HG02588 (cell line): Measurements from ENCODE around the gene SCML1.

Source experiments
- ATAC-seq: cut with Tn5 transposase; IDR thresholded peaks from one replicate; pipeline ENCODE4 v1.9.1; 2021; ENCODE audit warnings: mild to moderate bottlenecking, moderate library complexity; ENCODE audit not compliant: unreplicated experiment

Gene SCML1

DNA sequence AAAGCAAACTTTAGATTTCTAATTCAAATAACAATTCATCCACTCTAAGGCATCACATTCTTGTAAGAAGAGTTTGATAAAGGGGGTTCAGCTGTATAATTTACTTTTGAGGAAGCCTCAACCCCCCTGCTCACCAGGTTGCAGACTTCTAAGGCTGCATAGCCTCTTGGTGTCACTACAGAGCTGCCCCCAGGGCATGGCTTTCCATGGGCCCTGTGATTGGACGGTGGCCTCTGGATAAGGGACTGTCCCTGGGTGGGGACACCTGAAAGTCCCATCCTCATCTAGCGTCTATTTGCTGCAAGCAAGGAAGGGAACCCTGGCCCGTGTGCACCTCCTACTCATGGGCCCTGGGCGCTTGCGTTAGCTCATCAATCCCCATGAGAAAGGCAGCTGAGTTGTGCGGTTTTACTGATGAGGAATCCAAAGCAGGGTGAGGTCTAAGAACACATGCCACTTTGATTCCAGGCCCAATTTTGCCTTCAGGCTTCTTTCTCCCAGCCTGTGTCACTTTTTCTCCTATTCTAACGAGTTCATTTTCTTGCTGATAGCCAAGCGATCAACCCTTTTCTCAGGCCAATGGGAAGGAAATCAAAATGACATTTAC, 51.8 kb downstream of the SCML1 start:
- ATAC-seq = no peak

DNA sequence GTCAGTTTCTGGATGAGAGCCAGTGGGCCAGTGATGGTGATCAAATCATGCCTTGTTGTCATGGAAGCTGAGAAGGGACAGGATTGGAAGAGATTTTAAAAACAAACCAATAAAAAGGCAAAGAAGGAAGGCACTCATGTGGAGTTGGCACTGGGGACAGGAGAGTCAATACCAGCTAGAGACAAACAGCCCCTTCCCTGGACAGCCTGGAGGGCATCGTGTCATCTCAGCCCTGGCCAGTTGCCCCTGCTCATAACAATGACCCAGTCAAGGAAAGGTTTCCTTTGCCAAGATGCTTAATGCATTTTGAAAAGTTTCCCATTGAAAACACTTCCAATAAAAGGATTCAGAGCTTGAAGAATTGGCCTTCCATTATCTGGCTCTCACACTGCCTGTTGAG, 55.5 kb downstream of the SCML1 start:
- no peak for ATAC-seq

DNA sequence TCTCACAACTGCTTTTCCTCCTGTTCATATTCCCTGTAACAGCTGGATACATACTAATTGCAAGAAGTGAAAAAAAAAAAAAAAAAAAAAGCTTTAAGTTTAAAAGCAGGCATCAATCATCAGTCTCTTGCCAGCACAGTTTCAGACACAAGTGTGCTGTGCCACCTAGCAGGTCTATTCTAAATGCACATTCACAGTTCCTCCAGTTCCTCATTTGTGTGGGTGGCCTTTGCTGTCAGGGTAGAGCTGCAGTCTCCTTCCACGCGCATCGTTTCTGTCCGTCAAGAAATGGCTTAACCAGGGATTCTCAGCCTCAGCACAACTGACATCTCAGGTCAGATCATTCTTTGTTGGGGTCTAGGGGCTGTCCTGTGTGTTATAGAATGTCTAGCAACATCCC, 61.6 kb downstream of the SCML1 start:
- ATAC-seq = no peak

DNA sequence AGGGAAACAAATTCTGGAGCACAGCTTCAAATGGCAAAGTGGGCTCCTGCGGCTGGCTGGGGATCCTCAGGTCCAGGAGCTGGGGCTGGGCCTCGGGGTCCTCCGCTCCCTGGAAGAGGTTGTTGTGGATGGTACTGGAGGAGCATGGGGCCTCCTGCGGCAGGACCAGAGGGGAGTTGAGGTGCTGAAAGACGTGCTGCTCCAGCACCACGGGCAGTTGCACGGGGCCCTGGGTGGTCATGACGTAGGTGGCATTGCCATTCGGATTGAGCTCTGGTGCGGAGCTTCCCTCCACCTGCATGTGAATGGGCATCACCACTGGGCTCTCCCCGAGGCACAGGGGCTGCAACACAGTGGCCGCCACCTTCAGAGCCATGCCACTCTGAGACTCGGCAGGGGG, 64.1 kb downstream of the SCML1 start:
- ATAC-seq = no peak

DNA sequence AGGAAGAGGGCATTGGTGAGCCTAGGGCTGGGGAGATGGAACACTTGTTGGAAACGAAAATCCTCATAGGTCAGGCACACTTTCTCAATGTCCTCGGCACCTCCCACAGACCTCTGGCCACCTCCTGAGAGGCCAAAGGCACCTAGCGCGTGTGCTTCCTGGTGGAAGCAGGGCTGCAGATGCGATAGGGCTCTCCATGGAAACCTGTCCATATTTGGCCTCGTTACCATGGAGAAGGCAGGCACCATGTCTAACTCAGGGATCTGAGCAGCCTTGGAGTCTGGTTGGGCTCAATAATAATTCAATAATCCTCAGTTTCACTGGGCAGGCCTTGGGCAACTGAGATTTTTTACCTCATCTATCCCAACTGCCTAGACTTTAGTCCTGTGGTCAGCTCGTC, 65.5 kb downstream of the SCML1 start:
- no peak for ATAC-seq

DNA sequence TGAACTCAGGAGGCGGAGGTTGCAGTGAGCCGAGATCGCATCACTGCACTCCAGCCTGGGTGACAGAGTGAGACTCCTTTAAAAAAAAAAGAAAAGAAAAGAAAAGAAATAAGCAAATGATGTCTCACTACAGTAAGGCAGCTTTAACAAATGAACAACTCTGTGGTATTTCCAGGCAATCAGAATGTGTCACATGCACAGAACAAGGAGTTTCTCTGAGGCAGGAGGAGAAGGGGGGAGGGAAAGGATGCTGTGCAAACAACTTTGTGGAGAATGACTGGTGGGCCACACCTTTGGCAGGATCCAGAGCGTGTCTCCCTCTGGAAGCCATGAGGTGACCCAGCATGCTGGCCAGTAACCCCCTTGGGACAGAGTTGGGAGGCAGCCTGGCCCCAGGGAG, 66.2 kb downstream of the SCML1 start:
- ATAC-seq = no peak
